SK-N-SH (cell line): Measurements from ENCODE around the gene ZCCHC17. TPM values are rescaled to one million over a fixed set of nuclear protein-coding genes. Genes with fewer than 3 reads are reported as not detected.

Experiments
- CTCF ChIA-PET: fragments of 300-600, 350-600 bp; formaldehyde crosslinking; extraction: SDS; loops from one replicate; lab custom pipeline; 2021; lab: Yijun Ruan, JAX
- POLR2A ChIA-PET: fragments of 350-600 bp; sonication (Branson Sonifier 250); formaldehyde crosslinking; extraction: SDS; loops from one replicate; lab custom pipeline; 2020; ENCODE audit warnings: antibody characterized with exemption, inconsistent platforms; lab: Yijun Ruan, JAX
- DNase-seq: peaks from one replicate; pipeline ENCODE4 v3.0.0; 2012
- H2AFZ ChIP-seq: fragments of 200-600 bp; sonication (generic); 2 replicates; pipeline ENCODE4 v1.8.1; 2016; ENCODE audit warnings: antibody characterized with exemption, mild to moderate bottlenecking, low read depth
- H3F3A ChIP-seq: fragments of 200-600 bp; sonication (generic); replicated peaks from 2 replicates; pipeline ENCODE3; 2016; ENCODE audit warnings: antibody characterized with exemption, mild to moderate bottlenecking; ENCODE audit not compliant: insufficient read depth
- H3K27ac ChIP-seq, 2 experiments: fragments of 200-500 bp in 1 of 2; fragments of 200-600 bp in 1 of 2; sonication (Bioruptor generic) in 1 of 2; sonication (generic), shearing (Covaris generic) in 1 of 2; 2 replicates each; pipeline versions ENCODE4 v1.5.1 to v1.6.1; 2014 to 2016; ENCODE audit warnings: low read depth in 2 of 2, inconsistent platforms in 1 of 2, low read length in 1 of 2, mild to moderate bottlenecking in 1 of 2, mixed read lengths in 1 of 2
- H3K27me3 ChIP-seq: fragments of 200-600 bp; sonication (generic), shearing (Covaris generic); 2 replicates; pipeline ENCODE4 v1.6.1; 2016; ENCODE audit warnings: mixed run types; ENCODE audit not compliant: insufficient read depth
- H3K36me3 ChIP-seq, 2 experiments: fragments of 200-500 bp in 1 of 2; fragments of 200-600 bp in 1 of 2; sonication (Bioruptor generic) in 1 of 2; sonication (generic) in 1 of 2; replicated peaks in 1 of 2; 2 replicates each; pipeline versions ENCODE3 to v1.5.1; 2014 to 2016; ENCODE audit warnings: low read length in 1 of 2, mild to moderate bottlenecking in 1 of 2; ENCODE audit not compliant: insufficient read depth in 2 of 2, control insufficient read depth in 1 of 2
- H3K4me1 ChIP-seq, 2 experiments: fragments of 200-500 bp in 1 of 2; fragments of 200-600 bp in 1 of 2; sonication (Bioruptor generic) in 1 of 2; sonication (generic), shearing (Covaris generic) in 1 of 2; 2 replicates each; pipeline versions ENCODE4 v1.5.1 to v1.6.1; 2014 to 2016; ENCODE audit warnings: low read depth in 1 of 2, low read length in 1 of 2, mixed run types in 1 of 2; ENCODE audit not compliant: insufficient read depth in 2 of 2, control insufficient read depth in 1 of 2
- H3K4me2 ChIP-seq: fragments of 200-600 bp; sonication (generic), shearing (Covaris generic); 2 replicates; pipeline ENCODE4 v1.6.1; 2017; ENCODE audit warnings: mixed run types
- H3K4me3 ChIP-seq, 2 experiments: fragments of 200-500 bp in 1 of 2; fragments of 200-600 bp in 1 of 2; sonication (Bioruptor generic) in 1 of 2; sonication (generic), shearing (Covaris generic) in 1 of 2; 2 replicates each; pipeline versions ENCODE4 v1.5.1 to v1.8.1; 2014 to 2016; ENCODE audit warnings: low read depth in 2 of 2, inconsistent platforms in 1 of 2, low read length in 1 of 2, mild to moderate bottlenecking in 1 of 2, mixed read lengths in 1 of 2, moderate library complexity in 1 of 2
- H3K79me2 ChIP-seq: fragments of 200-600 bp; sonication (generic); 2 replicates; pipeline ENCODE4 v1.8.1; 2017; ENCODE audit warnings: mild to moderate bottlenecking; ENCODE audit not compliant: insufficient read depth
- H3K9ac ChIP-seq: fragments of 200-600 bp; sonication (generic); 2 replicates; pipeline ENCODE4 v1.6.1; 2017; ENCODE audit warnings: mixed run types
- H3K9me2 ChIP-seq: fragments of 200-600 bp; sonication (generic); 2 replicates; pipeline ENCODE4 v1.6.1; 2017; ENCODE audit warnings: mixed run types
- H3K9me3 ChIP-seq: fragments of 200-600 bp; sonication (generic); 2 replicates; pipeline ENCODE4 v1.6.1; 2017; ENCODE audit warnings: mixed run types, mild to moderate bottlenecking, moderate library complexity
- H4K20me1 ChIP-seq: fragments of 200-600 bp; sonication (generic); 2 replicates; pipeline ENCODE4 v1.6.1; 2017; ENCODE audit warnings: mild to moderate bottlenecking, mixed run types; ENCODE audit not compliant: insufficient read depth
- CHD2 ChIP-seq: fragments of 150-350 bp; IDR thresholded peaks from 2 replicates; pipeline ENCODE4 v1.6.1; 2018; ENCODE audit warnings: low read length; ENCODE audit not compliant: partially characterized antibody
- ELF1 ChIP-seq: IDR thresholded peaks from 2 replicates; pipeline ENCODE4 v1.4.0; 2012
- EP300 ChIP-seq, 2 experiments: IDR thresholded peaks; 2 replicates each; pipeline versions ENCODE4 v1.4.0 to v1.6.1; 2012; ENCODE audit warnings: borderline replicate concordance in 1 of 2, low read depth in 1 of 2, low read length in 1 of 2
- EZH2phosphoT487 ChIP-seq: fragments of 200-600 bp; sonication (generic); IDR thresholded peaks from 2 replicates; pipeline ENCODE4 v1.6.1; 2017; ENCODE audit warnings: low read depth, mixed run types, mild to moderate bottlenecking, antibody characterized with exemption, moderate library complexity, borderline replicate concordance
- FOSL2 ChIP-seq: IDR thresholded peaks from 2 replicates; pipeline ENCODE4 v1.4.0; 2012; ENCODE audit warnings: low read depth, mild to moderate bottlenecking, moderate library complexity, borderline replicate concordance
- FOXJ3 ChIP-seq: sonication (generic); formaldehyde crosslinking; IDR thresholded peaks from 2 replicates; pipeline ENCODE4 v1.5.1; 2020; ENCODE audit warnings: mild to moderate bottlenecking, missing genetic modification reagents
- IRF3 ChIP-seq: fragments of 150-350 bp; IDR thresholded peaks from 2 replicates; pipeline ENCODE4 v1.6.1; 2016; ENCODE audit warnings: mild to moderate bottlenecking, low read depth, low read length
- JUND ChIP-seq: IDR thresholded peaks from 2 replicates; pipeline ENCODE4 v1.4.0; 2012
- MEF2A ChIP-seq: IDR thresholded peaks from 2 replicates; pipeline ENCODE4 v1.4.0; 2012; ENCODE audit warnings: low read depth, borderline replicate concordance
- MXI1 ChIP-seq: IDR thresholded peaks from 2 replicates; pipeline ENCODE4 v1.6.1; 2012; ENCODE audit warnings: mild to moderate bottlenecking, low read depth, low read length, improper control_type of control experiment
- NFIC ChIP-seq: IDR thresholded peaks from 2 replicates; pipeline ENCODE4 v1.4.0; 2012; ENCODE audit warnings: borderline replicate concordance
- RAD21 ChIP-seq: IDR thresholded peaks from 2 replicates; pipeline ENCODE4 v1.6.1; 2012; ENCODE audit warnings: mild to moderate bottlenecking, low read length
- REST ChIP-seq: IDR thresholded peaks from 2 replicates; pipeline ENCODE4 v1.6.1; 2012; ENCODE audit warnings: mild to moderate bottlenecking, low read depth, low read length, moderate library complexity
- TAF1 ChIP-seq: IDR thresholded peaks from 2 replicates; pipeline ENCODE4 v1.6.1; 2012; ENCODE audit warnings: low read depth, mild to moderate bottlenecking, low read length, moderate library complexity, borderline replicate concordance
- USF2 ChIP-seq: fragments of 150-350 bp; IDR thresholded peaks from 2 replicates; pipeline ENCODE4 v1.6.1; 2017; ENCODE audit warnings: antibody characterized with exemption, low read length, low read depth, borderline replicate concordance
- WGBS: methylation state at CpG from one replicate; pipeline ENCODE4 v1.1.6; 2017; ENCODE audit warnings: low lambda C conversion rate; 5-methylcytosine and 5-hydroxymethylcytosine counted together
- polyA plus RNA-seq, 3 experiments: library from polyadenylated mRNA; depleted of rRNA; stranded (reverse); fragments of >200 nt; gene quantifications; 2 replicates each; pipeline ENCODE4 v1.2.3, GENCODE V29; 2012

ZCCHC17 gene
- polyA plus RNA-seq, 1 of the 3 experiments (the other 2 are of a cell fraction), result 25.8 TPM

GRCh38 chr1:31389616-31390015, 92.8 kb downstream of the ZCCHC17 start:
- H3K9me3 ChIP-seq, result no peaks in the 10 kb centered on the region
- no peak overlapping the region for H3K4me2 ChIP-seq
- H3K36me3 ChIP-seq, result no peaks in the 10 kb centered on the region
- H3K9ac ChIP-seq, result no peak overlapping the region
- WGBS, result 86% methylated on average over 7 of the region's 7 CpGs
- H3F3A ChIP-seq, result no peaks in the 10 kb centered on the region
- H4K20me1 ChIP-seq, result no peaks in the 10 kb centered on the region
- no peaks in the 10 kb centered on the region for H3K79me2 ChIP-seq
- no peak overlapping the region for H3K4me3 ChIP-seq
- H3K27me3 ChIP-seq, result no peaks in the 10 kb centered on the region
- no peaks in the 10 kb centered on the region for H3K9me2 ChIP-seq
- TF ChIP-seq RAD21 (no peak), USF2 (no peak), MXI1 (no peak), IRF3 (no peak), NFIC (no peak), TAF1 (no peak), CHD2 (no peak), MEF2A (no peak), EP300 (IDR thresholded peaks at IDR 0.05; ENCODE audit: borderline replicate concordance in 1 of 2, low read depth in 1 of 2, low read length in 1 of 2) (no peak), FOXJ3 (CRISPR knock-in tag) (no peak), REST (no peak), JUND (no peak), ELF1 (no peak), FOSL2 (no peak), EZH2phosphoT487 (no peak)
- no peak overlapping the region for H3K27ac ChIP-seq
- no peak for DNase-seq
- ChIA-PET POLR2A (no interaction called here), CTCF (interaction anchor here (1.2 to 13.9 kb wide), 3 partner anchors 29 to 209 kb away, joined by 4 to 287 read pairs (median 11); partner anchors contain the start of gene SERINC2)
- H2AFZ ChIP-seq, result no peak overlapping the region
- H3K4me1 ChIP-seq, result peaks cover 0 to 3% of the 10 kb centered on the region in 2 experiments; a peak in 1 of 4 replicates
